ENCODE data around the gene CCDC148. TPM values are rescaled to one million over a fixed set of nuclear protein-coding genes. Genes with fewer than 3 reads are reported as not detected.

The CCDC148 gene
- total and polyA plus RNA-seq, 2 donors (not counting 3 experiments of a cell fraction or from before 2014, with no cell fraction given), result 0.04 to 0.69 TPM

GRCh38 chr2:158128168-158128973, 328.2 kb downstream of the CCDC148 start:
- H3K79me2 ChIP-seq (ENCODE audit: control insufficient read depth, insufficient read depth, low read length), result no peaks in the 10 kb centered on the region
- BruUV-seq (replicated peaks), result no TSS peak
- DNase-seq (ENCODE audit: low read depth, low spot score), result no peak
- H3K9ac ChIP-seq (replicated peaks; ENCODE audit: extremely low read depth, insufficient read depth, low read length), result no peak overlapping the region
- H2AFZ ChIP-seq (ENCODE audit: low read depth, low read length), result no peak overlapping the region
- H3K4me2 ChIP-seq (ENCODE audit: insufficient read depth, low read length), result no peak overlapping the region
- no peaks in the 10 kb centered on the region for H3K9me3 ChIP-seq (replicated peaks; ENCODE audit: control insufficient read depth, insufficient read depth, low read length)
- no peak for FAIRE-seq
- intact Hi-C loops (cut with micrococcal nuclease), result no loop called here
- H3K4me1 ChIP-seq (ENCODE audit: control insufficient read depth, extremely low read depth, insufficient read depth, low read length), result no peaks in the 10 kb centered on the region
- TF ChIP-seq MAX (IDR thresholded peaks at IDR 0.05; ENCODE audit: insufficient read depth, insufficient read length) (no peak), POLR2A (IDR thresholded peaks at IDR 0.05; ENCODE audit: low read depth, low read length) (no peak), CTCF (IDR thresholded peaks at IDR 0.05; ENCODE audit: extremely low read depth in 1 of 2, insufficient read depth in 1 of 2, low read depth in 1 of 2, low read length in 2 of 2) (no peak), POLR2AphosphoS5 (IDR thresholded peaks at IDR 0.05; ENCODE audit: insufficient read depth, low read depth, low read length) (no peak), MYC (IDR thresholded peaks at IDR 0.05; ENCODE audit: low read depth, low read length) (no peak)
- ChIA-PET CTCF (interaction anchor here (0.9 to 1.4 kb wide), 2 partner anchors 8 to 104 kb away, joined by 4 read pairs; no protein-coding TSS in a partner anchor), POLR2A (no interaction called here)
- no peak overlapping the region for H3K27ac ChIP-seq (ENCODE audit: insufficient read depth, low read depth, low read length)
- no peaks in the 10 kb centered on the region for H3K9me1 ChIP-seq (replicated peaks; ENCODE audit: control insufficient read depth, extremely low read depth, insufficient read depth, low read length)
- H3K27me3 ChIP-seq (ENCODE audit: control insufficient read depth in 2 of 2, insufficient read depth in 2 of 2, low read length in 2 of 2), result peaks cover 0 to 1% of the 10 kb centered on the region in 2 experiments
- no peaks in the 10 kb centered on the region for H4K20me1 ChIP-seq (replicated peaks; ENCODE audit: control insufficient read depth, extremely low read depth, insufficient read depth, low read length)
- no peak overlapping the region for H3K4me3 ChIP-seq (replicated peaks in 1 of 3; ENCODE audit: insufficient read depth in 1 of 3, low read depth in 1 of 3, low read length in 3 of 3)
- H3K36me3 ChIP-seq (ENCODE audit: control insufficient read depth in 2 of 2, extremely low read depth in 1 of 2, insufficient read depth in 2 of 2, low read length in 2 of 2), result no peaks in the 10 kb centered on the region
- dilution Hi-C loops (cut with MboI; ENCODE audit: extremely low pct_ligation_motif_present, low sequenced_read_pairs), result no loop called here

Measured in endothelial cell of umbilical vein (primary cell).